GM12878 (cell line): ENCODE results near the gene CDH5. TPM values are rescaled to one million over a fixed set of nuclear protein-coding genes. Genes with fewer than 3 reads are reported as not detected.

Experiments used
- ATAC-seq: fragments of 200-7000 bp; cut with Tn5 transposase; 3 replicates; pipeline ENCODE4 v1.9.1; 2020; ENCODE audit warnings: mild to moderate bottlenecking, moderate library complexity
- BruUV-seq: library from RNA; stranded (reverse); fragments of 400-500 nt; replicated peaks from 2 replicates; lab custom pipeline; 2021; lab: Mats Ljungman, UMichigan
- CTCF ChIA-PET: fragments of 300-600 bp; sonication (Branson Sonifier 250); formaldehyde crosslinking; extraction: SDS; loops from one replicate; lab custom pipeline; 2021; ENCODE audit warnings: inconsistent platforms; lab: Yijun Ruan, JAX
- POLR2A ChIA-PET: fragments of 350-600 bp; formaldehyde crosslinking; extraction: SDS; loops from one replicate; lab custom pipeline; 2021; ENCODE audit warnings: inconsistent platforms; lab: Charles Lee
- RAD21 ChIA-PET: fragments of 300-600 bp; sonication (Branson Sonifier 250); formaldehyde crosslinking; loops from one replicate; lab custom pipeline; 2023; ENCODE audit warnings: antibody characterized with exemption; ENCODE audit not compliant: unreplicated experiment; lab: Charles Lee
- SMC1A ChIA-PET: fragments of 300-600 bp; sonication (Branson Sonifier 250); formaldehyde crosslinking; loops from one replicate; lab custom pipeline; 2023; ENCODE audit not compliant: unreplicated experiment, uncharacterized antibody; lab: Charles Lee
- DNase-seq: peaks from one replicate; pipeline ENCODE4 v3.0.0-alpha.2; 2011; ENCODE audit warnings: low read depth, low spot score
- FAIRE-seq: peaks from 3 replicates; lab custom pipeline; 2011; peaks lifted over from hg19 to GRCh38; lab: Jason Lieb, UNC
- H2AFZ ChIP-seq: 2 replicates; pipeline ENCODE4 v1.6.0; 2011; ENCODE audit warnings: low read depth, low read length, control low read depth; ENCODE audit not compliant: control insufficient read depth
- H3K27ac ChIP-seq: 2 replicates; pipeline ENCODE4 v1.5.1; 2011; ENCODE audit warnings: control low read depth; ENCODE audit not compliant: control insufficient read depth, insufficient read depth
- H3K27me3 ChIP-seq, 2 experiments: replicated peaks in 1 of 2; 2 replicates each; pipeline versions ENCODE4 v1.6.0 to v1.6.1; 2011; ENCODE audit warnings: low read length in 1 of 2; ENCODE audit not compliant: control insufficient read depth in 2 of 2, insufficient read depth in 2 of 2
- H3K36me3 ChIP-seq, 2 experiments: 2 replicates each; pipeline ENCODE4 v1.5.1; 2011; ENCODE audit warnings: low read length in 1 of 2; ENCODE audit not compliant: control insufficient read depth in 2 of 2, insufficient read depth in 2 of 2
- H3K4me1 ChIP-seq: 2 replicates; pipeline ENCODE4 v1.6.1; 2011; ENCODE audit warnings: mild to moderate bottlenecking, low read length, moderate library complexity, mixed read lengths; ENCODE audit not compliant: control insufficient read depth, insufficient read depth
- H3K4me2 ChIP-seq: 2 replicates; pipeline ENCODE4 v1.6.0; 2011; ENCODE audit warnings: control low read depth; ENCODE audit not compliant: control insufficient read depth, insufficient read depth
- H3K4me3 ChIP-seq: fragments of 200-600 bp; sonication (generic); 2 replicates; pipeline ENCODE4 v1.5.1; 2016
- H3K79me2 ChIP-seq: 2 replicates; pipeline ENCODE4 v1.6.0; 2011; ENCODE audit warnings: low read length; ENCODE audit not compliant: control insufficient read depth, insufficient read depth
- H3K9ac ChIP-seq: 2 replicates; pipeline ENCODE4 v1.8.0; 2011; ENCODE audit warnings: low read length, control low read depth, mixed read lengths; ENCODE audit not compliant: control insufficient read depth, insufficient read depth
- H3K9me3 ChIP-seq: replicated peaks from 3 replicates; pipeline ENCODE4 v1.5.1; 2011; ENCODE audit warnings: mild to moderate bottlenecking, low read length; ENCODE audit not compliant: control insufficient read depth, insufficient read depth
- H4K20me1 ChIP-seq: 2 replicates; pipeline ENCODE4 v1.6.0; 2011; ENCODE audit not compliant: control insufficient read depth, insufficient read depth
- BRCA1 ChIP-seq: IDR thresholded peaks from 2 replicates; pipeline ENCODE4 v1.6.1; 2011; ENCODE audit warnings: low read depth, low read length, improper control_type of control experiment
- CBX3 ChIP-seq: fragments of 200-600 bp; sonication (generic); IDR thresholded peaks from 2 replicates; pipeline ENCODE4 v1.6.1; 2016; ENCODE audit warnings: low read depth, borderline replicate concordance
- DPF2 ChIP-seq: fragments of 450-650 bp; IDR thresholded peaks from 2 replicates; pipeline ENCODE4 v1.6.1; 2017; ENCODE audit warnings: mild to moderate bottlenecking
- E4F1 ChIP-seq: fragments of 450-650 bp; IDR thresholded peaks from 2 replicates; pipeline ENCODE4 v1.6.1; 2018; ENCODE audit warnings: borderline replicate concordance, mild to moderate bottlenecking; ENCODE audit not compliant: partially characterized antibody
- EZH2 ChIP-seq: IDR thresholded peaks from 2 replicates; pipeline ENCODE4 v1.6.1; 2012; ENCODE audit warnings: low read depth, mild to moderate bottlenecking, control low read depth, inconsistent platforms, low read length, borderline replicate concordance; ENCODE audit not compliant: control insufficient read depth
- FOXM1 ChIP-seq: IDR thresholded peaks from 2 replicates; pipeline ENCODE4 v1.6.1; 2012; ENCODE audit warnings: low read depth, mild to moderate bottlenecking, inconsistent platforms, low read length, moderate library complexity
- HDAC6 ChIP-seq: fragments of 200-600 bp; sonication (generic); IDR thresholded peaks from one replicate; pipeline ENCODE4 v1.8.0; 2017; ENCODE audit warnings: antibody characterized with exemption; ENCODE audit not compliant: unreplicated experiment
- MEF2A ChIP-seq: IDR thresholded peaks from 2 replicates; pipeline ENCODE4 v1.6.1; 2011; ENCODE audit warnings: low read depth, mild to moderate bottlenecking, low read length, moderate library complexity; ENCODE audit not compliant: insufficient read depth
- NKRF ChIP-seq: fragments of 450-650 bp; conservative IDR thresholded peaks from 2 replicates; pipeline ENCODE4 v1.6.1; 2017; ENCODE audit warnings: mild to moderate bottlenecking, moderate library complexity
- PBX3 ChIP-seq: IDR thresholded peaks from 2 replicates; pipeline ENCODE4 v1.6.1; 2011; ENCODE audit warnings: mild to moderate bottlenecking, low read depth, low read length, moderate library complexity; ENCODE audit not compliant: insufficient replicate concordance
- SIX5 ChIP-seq: IDR thresholded peaks from 2 replicates; pipeline ENCODE4 v1.6.1; 2011; ENCODE audit warnings: mild to moderate bottlenecking, low read depth, low read length, moderate library complexity; ENCODE audit not compliant: severe bottlenecking
- STAT3 ChIP-seq: IDR thresholded peaks from 2 replicates; pipeline ENCODE4 v1.6.1; 2011; ENCODE audit warnings: low read depth, low read length, improper control_type of control experiment
- WGBS: methylation state at CpG from one replicate; pipeline ENCODE4 v1.1.6; 2016; ENCODE audit warnings: low lambda C conversion rate; ENCODE audit not compliant: insufficient replicate concordance, insufficient coverage; ENCODE audit errors: missing lambda C conversion rate; 5-methylcytosine and 5-hydroxymethylcytosine counted together
- in situ Hi-C: fragments of 300-500 bp; cut with MboI; formaldehyde crosslinking; loops from 9 replicates; pipeline ENCODE4 v1.14.3; 2018; ENCODE audit warnings: mixed read lengths
- intact Hi-C: fragments of 100-400 bp; cut with micrococcal nuclease; formaldehyde crosslinking; loops from one replicate; pipeline ENCODE4 v1.14.2; 2022; ENCODE audit not compliant: unreplicated experiment
- polyA plus RNA-seq, 11 experiments: library from polyadenylated mRNA; depleted of rRNA in 4 of 11; unstranded in 6 of 11; stranded (reverse) in 5 of 11; fragments of >200 nt; fragmentation: Nextera tagmentation in 4 of 11; fragmentation: Illumina TruSeq in 1 of 11; extraction: Ambion mirVana in 4 of 11; extraction: Trizol in 1 of 11; gene quantifications; 1 replicate in 1 of 11; 2 replicates in 10 of 11; pipeline versions ENCODE4 v1.2.1 to v1.2.3, GENCODE V29; 2011 to 2016; ENCODE audit warnings: inconsistent platforms in 2 of 11, missing spikeins in 2 of 11, low read depth in 1 of 11
- total RNA-seq, 4 experiments: library from RNA; depleted of rRNA in 3 of 4; stranded (reverse); fragments of >200 nt in 3 of 4; fragmentation: Illumina TruSeq in 1 of 4; extraction: Trizol in 1 of 4; gene quantifications; 2 replicates each; pipeline versions ENCODE4 v1.2.1 to v1.2.3, GENCODE V29; 2013 to 2021

Gene CDH5
- total and polyA plus RNA-seq, 10 of the 15 experiments (the other 5 are each of a cell fraction or from before 2014, with no cell fraction given): not detected

GRCh38 chr16:66437391-66437945 is 71.0 kb downstream of the CDH5 start (continued):
- TF ChIP-seq NKRF: no peak
- no peak for TF ChIP-seq E4F1
- no peak for TF ChIP-seq BRCA1

- ChIA-PET RAD21 (no interaction called here), SMC1A (no interaction called here), CTCF (interaction anchor here (1.6 kb wide), 1 partner anchor 14 kb away, joined by 3 read pairs; no protein-coding TSS in a partner anchor), POLR2A (no interaction called here)
- Histone ChIP-seq H3K4me3 (no peak overlapping the region), H4K20me1 (no peaks in the 10 kb centered on the region), H3K27ac (no peak overlapping the region), H3K4me2 (no peak overlapping the region), H3K9me3 (no peaks in the 10 kb centered on the region), H3K9ac (no peak overlapping the region), H2AFZ (no peak overlapping the region), H3K27me3 (peaks cover 3 to 5% of the 10 kb centered on the region in 2 experiments; a peak in 3 of 4 replicates), H3K4me1 (no peaks in the 10 kb centered on the region), H3K79me2 (no peaks in the 10 kb centered on the region), H3K36me3 (no peaks in the 10 kb centered on the region)
- DNase-seq: no peak
- no peak for ATAC-seq
- TF ChIP-seq STAT3: no peak
- TF ChIP-seq MEF2A: no peak
- no peak for TF ChIP-seq EZH2
- no peak for TF ChIP-seq SIX5
- no peak for TF ChIP-seq CBX3
- TF ChIP-seq DPF2: no peak
- TF ChIP-seq FOXM1: no peak
- no peak for TF ChIP-seq PBX3
- TF ChIP-seq HDAC6: no peak
- BruUV-seq: no TSS peak
- WGBS: 42% methylated on average over 8 of the region's 8 CpGs
- in situ Hi-C loops: no loop called here
- FAIRE-seq: no peak
- intact Hi-C loops: no loop called here
These were observed 72.0 kb downstream of the CDH5 start for GRCh38 chr16:66438536-66438935.
